ENCODE data around the gene PCMTD2.
"Not testable (repeated sequence)": the region's sequence is repeated elsewhere in the genome, so short reads cannot be mapped to it uniquely, and the experiment has no call there.

PCMTD2 gene

GRCh38 chr20:64231621-64232550, 23.7 kb upstream of the PCMTD2 start:
- no peaks in the 10 kb centered on the region for H3K4me1 ChIP-seq (ENCODE audit: control insufficient read depth in 1 of 2, insufficient read depth in 2 of 2, low read length in 2 of 2)
- no peaks in the 10 kb centered on the region for H3K9me3 ChIP-seq (ENCODE audit: control insufficient read depth in 1 of 2, low read length in 2 of 2)
- H3K36me3 ChIP-seq (ENCODE audit: control insufficient read depth in 1 of 2, insufficient read depth in 2 of 2, low read length in 2 of 2) = no peaks in the 10 kb centered on the region
- no peak overlapping the region for H3K27ac ChIP-seq (ENCODE audit: low read depth, low read length)
- no peak overlapping the region for H3K9ac ChIP-seq (ENCODE audit: low read depth in 1 of 2, low read length in 2 of 2)
- no peaks in the 10 kb centered on the region for H3K27me3 ChIP-seq (ENCODE audit: control insufficient read depth in 1 of 2, insufficient read depth in 2 of 2, low read length in 2 of 2)
- no peak overlapping the region for H3K4me3 ChIP-seq (ENCODE audit: low read depth in 1 of 2, low read length in 2 of 2)

GRCh38 chr20:64232794-64233193, 22.8 kb upstream of the PCMTD2 start:
- Histone ChIP-seq H3K36me3 (ENCODE audit: control insufficient read depth in 1 of 2, insufficient read depth in 2 of 2, low read length in 2 of 2) (no peaks in the 10 kb centered on the region), H3K4me1 (ENCODE audit: control insufficient read depth in 1 of 2, insufficient read depth in 2 of 2, low read length in 2 of 2) (no peaks in the 10 kb centered on the region), H3K27me3 (ENCODE audit: control insufficient read depth in 1 of 2, insufficient read depth in 2 of 2, low read length in 2 of 2) (no peaks in the 10 kb centered on the region), H3K4me3 (ENCODE audit: low read depth in 1 of 2, low read length in 2 of 2) (no peak overlapping the region), H3K9me3 (ENCODE audit: control insufficient read depth in 1 of 2, low read length in 2 of 2) (no peaks in the 10 kb centered on the region), H3K9ac (ENCODE audit: low read depth in 1 of 2, low read length in 2 of 2) (no peak overlapping the region), H3K27ac (ENCODE audit: low read depth, low read length) (no peak overlapping the region)

- H3K4me3 ChIP-seq (ENCODE audit: low read depth in 1 of 2, low read length in 2 of 2) = no peak overlapping the region
- H3K9ac ChIP-seq (ENCODE audit: low read depth in 1 of 2, low read length in 2 of 2) = no peak overlapping the region
- no peaks in the 10 kb centered on the region for H3K36me3 ChIP-seq (ENCODE audit: control insufficient read depth in 1 of 2, insufficient read depth in 2 of 2, low read length in 2 of 2)
- no peak overlapping the region for H3K27ac ChIP-seq (ENCODE audit: low read depth, low read length)
- no peaks in the 10 kb centered on the region for H3K9me3 ChIP-seq (ENCODE audit: control insufficient read depth in 1 of 2, low read length in 2 of 2)
- no peaks in the 10 kb centered on the region for H3K27me3 ChIP-seq (ENCODE audit: control insufficient read depth in 1 of 2, insufficient read depth in 2 of 2, low read length in 2 of 2)
- no peaks in the 10 kb centered on the region for H3K4me1 ChIP-seq (ENCODE audit: control insufficient read depth in 1 of 2, insufficient read depth in 2 of 2, low read length in 2 of 2)
Observed at GRCh38 chr20:64233725-64234124, 21.8 kb upstream of the PCMTD2 start.

GRCh38 chr20:64234291-64234791, 21.2 kb upstream of the PCMTD2 start:
- Histone ChIP-seq H3K4me3 (ENCODE audit: low read depth in 1 of 2, low read length in 2 of 2) (no peak overlapping the region), H3K36me3 (ENCODE audit: control insufficient read depth in 1 of 2, insufficient read depth in 2 of 2, low read length in 2 of 2) (no peaks in the 10 kb centered on the region), H3K4me1 (ENCODE audit: control insufficient read depth in 1 of 2, insufficient read depth in 2 of 2, low read length in 2 of 2) (no peaks in the 10 kb centered on the region), H3K27ac (ENCODE audit: low read depth, low read length) (no peak overlapping the region), H3K9me3 (ENCODE audit: control insufficient read depth in 1 of 2, low read length in 2 of 2) (no peaks in the 10 kb centered on the region), H3K9ac (ENCODE audit: low read depth in 1 of 2, low read length in 2 of 2) (no peak overlapping the region), H3K27me3 (ENCODE audit: control insufficient read depth in 1 of 2, insufficient read depth in 2 of 2, low read length in 2 of 2) (no peaks in the 10 kb centered on the region)

- not testable (repeated sequence) for H3K36me3 ChIP-seq (ENCODE audit: control insufficient read depth in 1 of 2, insufficient read depth in 2 of 2, low read length in 2 of 2)
Observed at GRCh38 chr20:64234921-64235565, 20.5 kb upstream of the PCMTD2 start.

DNA sequence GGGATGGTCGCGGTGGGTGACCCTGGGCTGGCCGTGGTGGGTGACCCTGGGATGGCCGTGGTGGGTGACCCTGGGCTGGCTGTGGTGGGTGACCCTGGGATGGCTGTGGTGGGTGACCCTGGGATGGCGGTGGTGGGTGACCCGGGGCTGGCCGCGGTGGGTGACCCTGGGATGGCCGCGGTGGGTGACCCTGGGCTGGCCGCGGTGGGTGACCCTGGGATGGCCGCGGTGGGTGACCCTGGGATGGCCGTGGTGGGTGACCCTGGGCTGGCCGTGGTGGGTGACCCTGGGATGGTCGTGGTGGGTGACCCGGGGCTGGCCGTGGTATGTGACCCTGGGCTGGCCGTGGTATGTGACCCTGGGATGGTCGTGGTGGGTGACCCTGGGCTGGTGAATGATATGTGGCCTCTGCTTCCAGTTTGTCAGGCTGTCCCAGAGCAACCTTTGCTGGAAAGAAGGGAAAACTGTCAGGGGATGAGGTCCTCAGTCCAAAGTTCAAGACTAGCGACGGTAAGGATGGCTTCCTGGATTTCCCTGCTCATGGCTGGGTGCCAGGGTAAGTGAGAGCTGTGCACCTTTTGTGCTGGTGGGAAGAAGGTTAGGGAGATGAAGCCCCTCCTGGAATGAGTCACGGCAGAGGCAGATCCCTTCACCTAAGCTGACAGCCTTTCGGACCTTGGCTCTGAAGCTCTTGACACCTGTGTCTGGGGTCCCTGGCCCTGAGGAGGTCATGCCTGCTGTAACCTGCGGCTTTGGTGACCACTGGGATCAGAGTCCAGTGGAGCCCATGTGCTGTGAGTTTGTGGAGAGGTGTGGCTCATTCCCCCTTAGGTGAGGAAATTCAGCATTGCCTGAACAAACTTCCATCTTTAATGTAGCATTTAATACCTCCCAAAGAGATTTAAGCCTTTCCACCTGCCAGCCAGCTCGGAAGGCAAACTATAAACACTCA, 19.1 kb upstream of the PCMTD2 start:
- H3K4me3 ChIP-seq (ENCODE audit: low read depth in 1 of 2, low read length in 2 of 2) = no peak overlapping the region
- H3K9me3 ChIP-seq (ENCODE audit: control insufficient read depth in 1 of 2, low read length in 2 of 2) = no peaks in the 10 kb centered on the region
- no peaks in the 10 kb centered on the region for H3K36me3 ChIP-seq (ENCODE audit: control insufficient read depth in 1 of 2, insufficient read depth in 2 of 2, low read length in 2 of 2)
- H3K9ac ChIP-seq (ENCODE audit: low read depth in 1 of 2, low read length in 2 of 2) = no peak overlapping the region
- no peak overlapping the region for H3K27ac ChIP-seq (ENCODE audit: low read depth, low read length)
- H3K27me3 ChIP-seq (ENCODE audit: control insufficient read depth in 1 of 2, insufficient read depth in 2 of 2, low read length in 2 of 2) = no peaks in the 10 kb centered on the region
- H3K4me1 ChIP-seq (ENCODE audit: control insufficient read depth in 1 of 2, insufficient read depth in 2 of 2, low read length in 2 of 2) = no peaks in the 10 kb centered on the region

More at GRCh38 chr20:64234921-64235565, 20.5 kb upstream of the PCMTD2 start:
- not testable (repeated sequence) for H3K9me3 ChIP-seq (ENCODE audit: control insufficient read depth in 1 of 2, low read length in 2 of 2); H3K4me3 ChIP-seq (ENCODE audit: low read depth in 1 of 2, low read length in 2 of 2); H3K4me1 ChIP-seq (ENCODE audit: control insufficient read depth in 1 of 2, insufficient read depth in 2 of 2, low read length in 2 of 2); H3K27ac ChIP-seq (ENCODE audit: low read depth, low read length); H3K9ac ChIP-seq (ENCODE audit: low read depth in 1 of 2, low read length in 2 of 2); H3K27me3 ChIP-seq (ENCODE audit: control insufficient read depth in 1 of 2, insufficient read depth in 2 of 2, low read length in 2 of 2)

DNA sequence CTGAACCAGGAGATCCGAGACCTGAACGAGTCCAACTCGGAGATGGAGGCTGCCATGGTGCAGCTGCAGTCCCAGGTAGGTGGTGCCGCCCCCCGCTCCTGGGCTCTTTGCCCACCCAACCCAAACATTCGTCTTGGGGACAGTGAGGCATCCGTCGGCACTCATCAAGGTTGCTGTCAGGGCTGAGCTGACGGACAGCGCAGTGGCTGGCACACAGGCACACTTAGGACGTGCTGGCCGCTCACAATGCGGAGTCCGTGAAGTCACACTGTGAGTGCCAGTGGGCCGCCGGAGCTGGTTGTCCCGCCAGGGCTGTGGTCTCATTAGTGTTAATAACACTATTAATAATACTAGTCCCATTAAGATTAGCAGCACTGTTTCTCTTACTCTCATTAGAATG, 18.2 kb upstream of the PCMTD2 start:
- H3K9me3 ChIP-seq (ENCODE audit: control insufficient read depth in 1 of 2, low read length in 2 of 2) = no peaks in the 10 kb centered on the region
- H3K9ac ChIP-seq (ENCODE audit: low read depth in 1 of 2, low read length in 2 of 2) = no peak overlapping the region
- no peaks in the 10 kb centered on the region for H3K36me3 ChIP-seq (ENCODE audit: control insufficient read depth in 1 of 2, insufficient read depth in 2 of 2, low read length in 2 of 2)
- H3K27ac ChIP-seq (ENCODE audit: low read depth, low read length) = no peak overlapping the region
- no peaks in the 10 kb centered on the region for H3K27me3 ChIP-seq (ENCODE audit: control insufficient read depth in 1 of 2, insufficient read depth in 2 of 2, low read length in 2 of 2)
- no peaks in the 10 kb centered on the region for H3K4me1 ChIP-seq (ENCODE audit: control insufficient read depth in 1 of 2, insufficient read depth in 2 of 2, low read length in 2 of 2)
- H3K4me3 ChIP-seq (ENCODE audit: low read depth in 1 of 2, low read length in 2 of 2) = no peak overlapping the region

DNA sequence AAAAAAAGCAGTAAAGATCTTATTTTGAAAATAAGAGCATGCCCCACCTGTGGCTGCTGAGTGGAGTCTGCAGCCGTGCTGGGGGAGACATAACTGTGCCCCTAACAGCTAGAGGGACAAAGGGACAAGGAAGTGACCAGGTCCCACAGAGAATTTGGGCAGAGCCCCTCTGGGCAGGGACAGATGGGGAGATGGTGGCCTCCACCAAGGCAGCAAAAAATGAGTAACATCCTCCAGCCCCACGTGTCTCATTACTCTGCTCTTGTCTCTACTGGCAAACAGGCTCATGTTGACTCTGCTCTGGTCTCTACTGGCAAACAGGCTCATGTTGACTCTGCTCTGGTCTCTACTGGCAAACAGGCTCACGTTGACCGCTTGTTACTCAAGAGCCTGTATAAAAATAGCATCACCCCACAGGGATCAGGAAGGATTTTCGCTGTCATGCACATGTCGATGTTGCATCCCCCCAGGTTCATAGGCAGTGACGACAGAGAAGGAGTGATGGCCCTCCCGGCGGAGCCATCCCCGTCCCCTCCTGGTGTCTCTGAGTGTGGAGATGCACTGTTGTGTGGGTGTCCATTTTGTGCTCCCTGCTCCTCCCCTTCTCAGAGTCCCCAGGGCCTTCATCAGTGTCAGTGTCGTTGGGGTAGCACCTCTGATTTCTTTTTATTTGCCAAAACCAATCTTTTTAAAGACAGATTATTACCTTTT, 17.3 kb upstream of the PCMTD2 start:
- no peak overlapping the region for H3K4me3 ChIP-seq (ENCODE audit: low read depth in 1 of 2, low read length in 2 of 2)
- no peak overlapping the region for H3K9ac ChIP-seq (ENCODE audit: low read depth in 1 of 2, low read length in 2 of 2)
- no peaks in the 10 kb centered on the region for H3K4me1 ChIP-seq (ENCODE audit: control insufficient read depth in 1 of 2, insufficient read depth in 2 of 2, low read length in 2 of 2)
- no peaks in the 10 kb centered on the region for H3K27me3 ChIP-seq (ENCODE audit: control insufficient read depth in 1 of 2, insufficient read depth in 2 of 2, low read length in 2 of 2)
- no peaks in the 10 kb centered on the region for H3K9me3 ChIP-seq (ENCODE audit: control insufficient read depth in 1 of 2, low read length in 2 of 2)
- H3K36me3 ChIP-seq (ENCODE audit: control insufficient read depth in 1 of 2, insufficient read depth in 2 of 2, low read length in 2 of 2) = no peaks in the 10 kb centered on the region
- no peak overlapping the region for H3K27ac ChIP-seq (ENCODE audit: low read depth, low read length)

- no peaks in the 10 kb centered on the region for H3K4me1 ChIP-seq (ENCODE audit: control insufficient read depth in 1 of 2, insufficient read depth in 2 of 2, low read length in 2 of 2)
- H3K36me3 ChIP-seq (ENCODE audit: control insufficient read depth in 1 of 2, insufficient read depth in 2 of 2, low read length in 2 of 2) = no peaks in the 10 kb centered on the region
- H3K9ac ChIP-seq (ENCODE audit: low read depth in 1 of 2, low read length in 2 of 2) = no peak overlapping the region
- H3K4me3 ChIP-seq (ENCODE audit: low read depth in 1 of 2, low read length in 2 of 2) = no peak overlapping the region
- H3K9me3 ChIP-seq (ENCODE audit: control insufficient read depth in 1 of 2, low read length in 2 of 2) = no peaks in the 10 kb centered on the region
- no peaks in the 10 kb centered on the region for H3K27me3 ChIP-seq (ENCODE audit: control insufficient read depth in 1 of 2, insufficient read depth in 2 of 2, low read length in 2 of 2)
- no peak overlapping the region for H3K27ac ChIP-seq (ENCODE audit: low read depth, low read length)
Observed at GRCh38 chr20:64238851-64239387, 16.6 kb upstream of the PCMTD2 start.

Measured in duodenal mucosa (tissue), 2 donors.